ENCODE measurements around the gene POLL. TPM values are rescaled to one million over a fixed set of nuclear protein-coding genes. Genes with fewer than 3 reads are reported as not detected.

Gene POLL
- total and polyA plus RNA-seq, 8 donors, result 18.2 to 81.1 (median 30.6) TPM

- intact Hi-C loops (cut with DNase I), result loop anchor here in 1 of 3 donors (10.0 kb wide), 1 partner anchor 160 kb away; the partner anchor contains the start of gene FGF8
- no peak overlapping the region for H3K27ac ChIP-seq
- DNase-seq, result no peak
- ATAC-seq, result no peak
- no peaks in the 10 kb centered on the region for H3K27me3 ChIP-seq
- H3K4me1 ChIP-seq, result no peaks in the 10 kb centered on the region
- H3K9me3 ChIP-seq, result no peaks in the 10 kb centered on the region
- TF ChIP-seq CTCF (IDR thresholded peaks at IDR 0.05), result no peak
- WGBS, 2 donors, result 74 to 78% methylated on average over 13 of the region's 13 CpGs
- no peak overlapping the region for H3K4me3 ChIP-seq
- H3K36me3 ChIP-seq, result peaks cover 0 to 16% (median 14%) of the 10 kb centered on the region in 3 donors
- no peak for FAIRE-seq
Observed at GRCh38 chr10:101614663-101615524, 26.8 kb upstream of the POLL start.

- H3K36me3 ChIP-seq, result peaks cover 0 to 17% (median 16%) of the 10 kb centered on the region in 3 donors
- H3K4me3 ChIP-seq, result no peak overlapping the region
- no peak for TF ChIP-seq CTCF (IDR thresholded peaks at IDR 0.05)
- DNase-seq, result no peak
- FAIRE-seq, result no peak
- no peaks in the 10 kb centered on the region for H3K9me3 ChIP-seq
- no peaks in the 10 kb centered on the region for H3K4me1 ChIP-seq
- ATAC-seq, result peak in 1 of 4 donors; percentile 13
- H3K27me3 ChIP-seq, result no peaks in the 10 kb centered on the region
- 96 to 97% methylated on average over 3 of the region's 3 CpGs for WGBS, 2 donors
- intact Hi-C loops (cut with DNase I), result loop anchor here in 1 of 3 donors (10.0 kb wide), 1 partner anchor 161 kb away; the partner anchor contains the start of gene FGF8
- H3K27ac ChIP-seq, result no peak overlapping the region
Observed at GRCh38 chr10:101613646-101614045, 25.6 kb upstream of the POLL start.

- FAIRE-seq, result no peak
- no peaks in the 10 kb centered on the region for H3K9me3 ChIP-seq
- 77 to 83% methylated on average over 10 of the region's 10 CpGs for WGBS, 2 donors
Observed at GRCh38 chr10:101612872-101613271, 24.8 kb upstream of the POLL start.

GRCh38 chr10:101612086-101612485 is 24.0 kb upstream of the POLL start:
- FAIRE-seq, result no peak

More at GRCh38 chr10:101612872-101613271, 24.8 kb upstream of the POLL start:
- Histone ChIP-seq H3K4me3 (no peak overlapping the region), H3K36me3 (peaks cover 0 to 17% (median 16%) of the 10 kb centered on the region in 3 donors), H3K4me1 (no peaks in the 10 kb centered on the region), H3K27ac (no peak overlapping the region), H3K27me3 (no peaks in the 10 kb centered on the region)
- intact Hi-C loops (cut with DNase I), result loop anchor here in 1 of 3 donors (10.0 kb wide), 1 partner anchor 162 kb away; the partner anchor contains the start of gene FGF8
- ATAC-seq (no peak), DNase-seq (no peak)
- no peak for TF ChIP-seq CTCF (IDR thresholded peaks at IDR 0.05)

More at GRCh38 chr10:101612086-101612485, 24.0 kb upstream of the POLL start:
- Histone ChIP-seq H3K4me1 (no peaks in the 10 kb centered on the region), H3K9me3 (no peaks in the 10 kb centered on the region), H3K36me3 (peaks cover 0 to 17% (median 16%) of the 10 kb centered on the region in 3 donors), H3K4me3 (no peak overlapping the region), H3K27me3 (no peaks in the 10 kb centered on the region), H3K27ac (no peak overlapping the region)
- ATAC-seq (no peak), DNase-seq (no peak)
- intact Hi-C loops (cut with DNase I), result loop anchor here in 1 of 3 donors (10.0 kb wide), 1 partner anchor 163 kb away; the partner anchor contains the start of gene FGF8
- WGBS, 2 donors, result 90 to 94% methylated on average over 6 of the region's 6 CpGs
- no peak for TF ChIP-seq CTCF (IDR thresholded peaks at IDR 0.05)

All from pancreas (tissue), 10 donors.